NCI-H748 (cell line): ENCODE data around the gene TSHZ2.
A peak's percentile ranks its signal among the peaks of the same experiment; 100 is the strongest.

Experiments used
- DNase-seq: peaks from one replicate; lab custom pipeline; 2025; ENCODE audit not compliant: unreplicated experiment; lab: John Stamatoyannopoulos, UW

The TSHZ2 gene

DNA sequence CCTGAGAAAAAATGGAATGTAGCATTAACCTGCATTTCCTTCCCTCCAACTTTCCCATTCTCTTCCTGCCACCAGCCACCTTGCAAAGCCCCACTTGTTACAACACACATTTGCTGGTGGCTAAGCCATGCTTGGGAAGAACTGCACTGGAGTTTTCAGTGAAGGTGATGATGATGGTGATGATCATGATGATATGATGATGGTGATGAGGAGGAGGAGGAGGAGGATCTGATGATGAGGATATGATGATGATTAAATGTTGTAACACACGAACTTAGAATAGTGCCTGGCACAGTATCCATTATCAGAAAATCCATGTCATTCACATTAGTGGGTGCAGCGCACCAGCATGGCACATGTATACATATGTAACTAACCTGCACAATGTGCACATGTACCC lies 297.2 kb downstream of the TSHZ2 start:
- DNase-seq, result no peak

DNA sequence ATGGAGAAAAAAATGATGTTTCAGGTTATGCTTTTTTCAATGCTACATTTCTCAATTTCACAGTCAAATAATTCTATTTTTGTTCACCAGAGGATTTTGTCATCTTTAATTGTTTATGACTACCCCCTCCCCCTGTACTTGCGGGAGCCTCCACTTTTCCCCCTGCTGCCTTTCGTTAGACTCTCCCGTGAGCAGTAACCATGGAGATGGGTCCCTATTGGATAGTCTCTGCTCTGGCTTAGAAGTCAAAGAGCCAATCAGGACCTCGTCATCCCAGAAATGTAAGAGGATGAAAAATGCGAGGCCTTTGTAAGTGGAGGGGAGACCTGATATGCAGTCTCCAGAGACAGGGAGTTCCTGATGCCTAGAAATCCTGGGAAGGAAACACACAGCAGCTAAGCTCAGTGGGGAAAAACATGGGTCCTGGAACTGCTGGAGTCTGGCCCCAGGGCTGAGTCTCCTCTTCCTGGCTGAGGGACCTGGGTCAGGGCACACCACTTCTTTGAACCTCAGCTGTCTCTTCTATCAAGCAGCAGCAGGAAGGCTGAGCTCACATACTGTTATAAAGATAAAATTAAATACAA lies 298.7 kb downstream of the TSHZ2 start:
- peak; percentile 14 for DNase-seq

DNA sequence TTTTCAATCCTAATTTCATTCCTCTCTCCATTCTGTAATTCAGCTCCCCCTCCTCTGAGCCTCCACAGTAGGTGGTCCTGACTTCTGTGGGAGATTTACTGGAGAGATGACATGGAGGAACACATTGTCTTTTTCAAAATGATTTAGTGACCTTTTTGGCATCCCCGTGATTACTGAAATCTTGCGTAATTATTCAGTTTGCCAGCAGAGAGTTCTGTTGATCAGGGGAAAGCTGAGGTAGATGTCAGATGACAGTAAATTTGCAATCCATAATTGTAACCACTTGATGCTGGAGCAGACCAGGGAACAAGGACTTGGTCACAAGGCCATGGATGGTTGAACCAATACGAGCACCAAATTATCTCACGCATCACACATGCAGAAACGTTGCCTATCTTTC lies 302.2 kb downstream of the TSHZ2 start:
- no peak for DNase-seq

DNA sequence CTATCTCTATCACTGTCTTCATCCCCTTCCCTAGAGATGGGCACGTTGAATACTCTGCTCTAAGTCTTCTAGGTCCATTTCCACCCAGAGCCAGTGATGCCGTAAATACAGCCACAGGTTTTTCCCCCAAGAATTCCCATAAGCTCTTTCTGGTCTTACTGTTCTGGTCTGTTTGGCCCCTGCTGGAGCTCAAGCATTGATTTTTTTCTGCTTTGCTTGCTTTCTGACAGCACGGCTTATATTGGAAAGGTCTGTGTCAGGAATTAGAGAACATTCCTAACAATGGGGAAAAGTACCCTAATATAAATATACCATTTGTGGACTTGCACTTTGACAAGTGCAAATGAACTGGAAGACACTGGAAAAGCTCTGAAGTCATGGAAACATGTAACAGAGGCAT lies 302.6 kb downstream of the TSHZ2 start:
- DNase-seq, result no peak

DNA sequence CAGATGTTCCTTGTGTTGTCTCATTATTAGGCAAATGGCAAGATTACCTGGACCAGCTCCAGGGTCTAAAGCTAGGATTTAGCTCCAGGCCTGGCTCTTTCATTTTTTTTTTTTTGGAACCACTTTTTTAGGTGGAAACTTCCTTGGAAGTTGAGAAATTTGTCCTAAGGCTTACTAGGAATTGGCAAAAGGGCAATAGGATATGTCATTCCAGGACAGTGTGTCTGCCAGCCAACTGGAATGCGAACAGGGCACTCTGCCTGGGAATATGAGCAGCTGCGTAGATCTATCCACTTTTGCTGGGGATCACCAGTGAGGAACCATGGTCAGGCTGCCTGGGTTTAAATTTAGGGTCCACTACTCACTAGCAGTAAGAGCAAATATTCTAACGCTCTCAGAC lies 304.0 kb downstream of the TSHZ2 start:
- no peak for DNase-seq

DNA sequence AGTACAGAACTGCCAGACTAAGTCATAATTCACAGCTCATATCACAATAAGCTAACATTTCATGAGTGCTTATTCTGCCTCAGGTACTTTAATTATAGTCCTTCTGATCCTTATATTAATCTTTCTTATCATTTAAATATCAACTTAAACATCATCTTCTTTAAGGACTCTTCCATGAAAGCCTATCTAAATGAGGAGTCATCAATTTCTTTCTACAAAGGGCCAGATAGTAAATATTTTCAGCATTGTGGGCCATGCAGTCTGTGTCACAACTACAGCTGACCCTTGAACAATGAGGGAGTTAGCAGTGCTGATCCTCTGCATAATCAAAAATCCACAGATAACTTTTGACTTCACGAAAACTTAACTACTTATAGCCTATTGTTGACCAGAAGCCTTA lies 306.4 kb downstream of the TSHZ2 start:
- DNase-seq, result no peak

DNA sequence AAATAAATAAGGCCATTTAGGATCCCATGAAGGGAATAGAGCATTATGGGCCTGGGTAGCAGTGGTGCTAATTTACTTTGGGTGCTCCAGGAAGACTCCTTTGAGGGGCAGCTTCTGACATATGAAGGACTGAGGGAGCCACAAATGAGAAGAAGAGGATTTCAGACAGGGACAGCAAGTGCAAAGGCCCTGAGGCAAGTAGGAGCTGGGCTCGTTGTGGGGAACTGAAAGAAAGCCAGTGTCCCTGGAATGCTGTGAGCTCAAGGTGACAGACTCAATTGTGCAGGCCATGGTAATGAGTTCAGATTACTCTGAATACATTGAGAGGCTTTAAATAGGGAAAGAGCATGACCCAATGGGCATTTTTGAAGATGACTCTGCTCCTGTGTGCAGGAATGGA lies 307.6 kb downstream of the TSHZ2 start:
- DNase-seq, result no peak

DNA sequence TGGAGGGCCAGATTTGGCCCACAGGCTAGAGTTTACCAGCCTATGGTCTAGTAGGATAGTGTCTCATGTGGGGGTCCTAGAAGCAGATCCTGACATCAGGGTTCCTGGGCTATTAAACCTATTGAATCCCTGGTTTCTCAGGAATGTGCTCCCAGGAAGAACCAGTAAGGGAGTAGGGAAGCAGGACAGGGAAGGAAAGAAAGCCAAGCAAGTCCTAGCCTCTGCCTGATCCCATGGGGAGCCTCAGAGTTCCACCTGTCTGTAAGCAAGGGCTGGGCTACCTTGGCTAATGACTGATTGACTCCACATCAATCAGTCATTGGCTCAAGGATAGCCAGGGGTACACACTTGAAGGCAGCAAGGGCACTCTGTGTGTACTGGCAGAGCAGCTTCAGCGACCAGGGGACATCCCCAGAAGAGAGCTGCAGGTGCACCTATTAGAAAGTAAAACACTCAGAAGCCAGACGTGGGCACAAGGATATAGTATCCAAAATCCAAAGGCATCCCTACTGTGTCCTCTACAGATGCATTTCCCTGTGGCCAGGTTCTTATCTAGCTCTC lies 309.5 kb downstream of the TSHZ2 start:
- DNase-seq, result no peak

DNA sequence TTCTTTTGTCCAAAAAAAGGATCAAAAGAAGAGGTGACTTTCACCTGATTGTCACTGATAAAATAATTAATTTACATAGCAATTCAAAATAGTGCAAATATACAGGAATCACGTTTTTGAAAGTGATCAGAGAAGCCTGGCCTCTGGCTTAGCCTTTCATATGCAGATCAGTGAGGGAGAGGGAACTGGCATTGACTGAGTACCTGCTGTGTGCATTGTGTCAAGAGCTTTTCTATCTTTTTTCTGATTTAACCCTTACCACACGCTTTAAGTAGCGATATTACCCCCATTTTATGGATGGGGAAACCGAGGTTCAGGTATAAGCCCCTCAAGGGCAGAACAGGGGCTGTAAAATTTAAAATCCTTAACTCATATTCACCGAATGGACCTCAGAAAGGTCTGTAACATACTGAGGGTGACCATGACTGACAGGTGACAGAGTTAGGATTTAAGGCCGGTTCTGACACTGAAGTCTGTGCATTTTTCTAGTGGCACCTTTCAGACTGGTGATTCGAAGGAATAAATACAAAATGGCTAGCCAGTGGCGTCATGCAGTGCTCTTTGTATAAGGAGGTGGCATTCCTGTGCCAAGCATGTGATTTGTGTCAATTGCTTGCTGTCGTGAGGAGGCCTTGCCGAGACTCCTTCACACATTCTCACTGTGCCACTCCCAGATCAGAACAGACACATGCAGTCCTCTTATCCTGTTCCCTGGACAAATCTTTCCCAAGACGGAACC lies 310.2 kb downstream of the TSHZ2 start:
- DNase-seq, result no peak

DNA sequence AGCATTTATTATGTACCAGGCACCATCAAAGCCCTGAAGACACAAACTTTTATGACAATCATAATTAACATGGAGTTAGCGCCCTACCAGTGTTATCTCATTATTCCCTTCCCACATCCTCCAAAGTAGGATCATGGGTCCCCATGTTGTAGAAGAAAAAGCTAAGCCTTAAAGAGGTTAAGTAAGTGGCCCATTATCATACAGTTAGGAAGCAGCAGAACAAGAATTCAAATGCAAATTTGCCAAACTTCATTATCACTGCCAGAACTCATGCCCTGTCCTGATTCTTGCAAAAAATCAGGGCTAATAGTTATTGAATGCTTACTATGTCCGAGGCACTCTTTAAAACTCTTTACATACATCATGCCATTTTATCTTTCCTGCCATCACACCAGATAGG lies 310.9 kb downstream of the TSHZ2 start:
- no peak for DNase-seq

DNA sequence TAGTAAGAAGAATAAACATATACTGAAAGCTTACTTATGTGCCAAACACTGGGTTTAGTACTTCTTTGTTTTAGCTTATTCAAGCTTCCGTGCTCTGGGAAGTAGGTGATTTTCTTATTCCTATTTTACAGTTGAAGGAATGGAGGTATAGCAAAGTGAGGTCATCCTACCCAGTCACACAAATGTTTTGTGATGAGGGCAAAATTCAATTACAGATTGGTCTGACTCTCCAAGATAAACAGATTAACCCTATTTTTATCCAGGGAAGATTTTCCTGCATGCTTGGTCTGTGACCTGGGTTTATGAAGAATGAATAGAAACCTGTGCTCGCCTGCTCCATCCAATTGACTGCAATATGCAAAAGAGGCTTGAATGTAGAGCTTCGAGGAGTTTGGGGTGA lies 311.4 kb downstream of the TSHZ2 start:
- no peak for DNase-seq

DNA sequence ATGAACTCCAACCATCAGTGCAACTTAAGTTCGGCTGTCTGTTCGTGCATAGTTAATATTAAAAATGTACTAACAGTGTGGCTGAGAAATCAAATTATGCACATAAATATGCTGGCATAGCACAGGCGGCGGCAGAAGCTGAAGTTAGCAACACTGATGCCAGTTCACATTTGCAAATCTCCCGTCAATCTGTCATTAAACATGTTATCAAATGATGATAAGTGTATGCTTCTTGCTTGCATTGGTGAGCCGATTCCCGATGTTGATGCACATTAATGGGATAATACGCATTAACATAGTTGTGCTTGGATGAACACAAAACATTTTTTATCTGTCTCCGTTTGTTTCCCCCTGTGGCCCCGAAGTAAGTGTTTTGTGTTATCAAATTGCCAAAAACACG lies 312.1 kb downstream of the TSHZ2 start:
- DNase-seq, result no peak

DNA sequence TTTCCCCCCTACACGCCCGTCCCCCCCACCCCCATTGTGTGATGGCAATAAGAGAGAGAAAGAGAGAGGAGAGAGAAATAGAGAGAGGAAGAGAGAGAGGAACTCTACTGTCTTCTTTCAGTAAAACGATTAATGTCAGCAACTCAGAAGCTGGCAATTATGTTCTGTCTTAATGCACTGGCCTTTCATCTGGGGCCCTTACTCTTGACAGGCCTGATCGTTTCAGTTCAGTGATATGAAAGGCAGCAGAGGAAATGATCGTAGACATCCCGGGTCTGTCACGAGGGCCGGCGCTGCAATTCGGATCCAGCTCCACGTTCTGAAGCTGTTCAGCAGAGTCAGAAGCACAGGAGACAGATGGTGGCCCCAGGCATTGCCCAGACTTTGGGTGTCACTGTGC lies 312.5 kb downstream of the TSHZ2 start:
- no peak for DNase-seq

DNA sequence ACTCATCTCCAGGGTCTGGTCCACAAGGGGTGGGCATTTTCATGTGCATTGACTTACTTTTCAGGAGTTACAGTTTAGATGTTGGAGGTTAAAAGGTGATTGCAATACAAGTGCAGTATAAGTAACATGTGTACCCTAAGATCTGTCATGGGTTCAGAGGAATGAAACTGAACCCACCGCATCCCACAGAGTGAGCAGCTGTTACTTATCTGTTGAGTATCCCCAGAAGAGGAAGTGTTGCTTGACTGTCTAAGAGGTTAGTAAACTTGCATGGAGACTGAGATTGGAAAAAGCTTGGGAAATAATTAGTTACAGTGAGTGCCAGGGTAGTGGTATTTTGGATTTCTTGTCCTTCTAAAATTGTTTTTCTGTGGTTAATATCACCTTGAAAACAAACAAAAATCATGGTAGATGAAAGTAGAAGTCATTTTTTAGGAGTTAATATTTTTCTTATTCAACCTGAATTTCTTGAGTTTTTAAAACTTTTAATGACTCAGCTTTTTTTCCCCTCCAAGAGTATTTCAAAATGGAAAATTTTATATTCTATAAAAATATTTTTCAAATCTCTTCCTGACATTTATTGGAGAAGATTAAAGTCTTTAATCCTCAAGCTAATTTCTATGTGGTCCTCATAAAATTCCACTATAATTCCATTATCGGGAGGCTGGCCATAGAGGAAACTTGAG lies 315.3 kb downstream of the TSHZ2 start:
- DNase-seq, result no peak

DNA sequence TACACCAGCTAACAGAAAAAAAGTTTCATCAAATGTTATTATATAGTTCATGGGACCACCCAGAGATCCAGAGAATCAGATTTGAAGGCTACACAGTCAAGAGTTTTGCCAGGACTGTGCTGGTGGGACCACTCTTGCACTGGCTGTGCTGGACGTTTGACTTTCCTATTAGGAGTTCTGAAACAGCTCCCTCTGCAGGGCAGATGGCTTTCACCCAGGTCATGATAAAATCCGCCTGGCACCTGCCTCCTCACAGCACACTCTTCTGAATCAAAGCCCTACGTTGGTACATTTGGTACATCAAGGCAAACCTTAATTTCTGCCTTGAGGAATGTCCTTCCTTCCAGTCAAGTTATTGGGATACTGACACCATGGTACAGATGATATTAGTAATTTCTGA lies 319.4 kb downstream of the TSHZ2 start:
- DNase-seq, result peak; percentile 8

DNA sequence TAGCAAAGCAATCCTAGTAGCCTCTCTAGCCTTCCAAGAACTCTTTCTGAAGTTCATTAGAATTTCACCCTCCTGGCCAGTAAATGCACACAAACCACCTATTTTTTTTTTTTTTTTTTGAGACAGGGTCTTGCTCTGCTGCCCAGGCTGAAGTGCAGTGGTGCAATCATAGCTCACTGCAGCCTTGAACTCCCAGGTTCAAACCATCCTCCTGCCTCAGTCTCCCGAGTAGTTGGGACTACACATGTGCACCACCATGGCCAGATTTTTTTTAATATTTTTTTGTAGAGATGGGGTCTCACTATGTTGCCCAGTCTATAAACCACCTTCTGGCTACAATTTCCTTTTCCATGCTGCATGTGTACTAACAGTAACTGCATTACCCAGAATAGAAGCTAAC lies 320.2 kb downstream of the TSHZ2 start:
- no peak for DNase-seq

DNA sequence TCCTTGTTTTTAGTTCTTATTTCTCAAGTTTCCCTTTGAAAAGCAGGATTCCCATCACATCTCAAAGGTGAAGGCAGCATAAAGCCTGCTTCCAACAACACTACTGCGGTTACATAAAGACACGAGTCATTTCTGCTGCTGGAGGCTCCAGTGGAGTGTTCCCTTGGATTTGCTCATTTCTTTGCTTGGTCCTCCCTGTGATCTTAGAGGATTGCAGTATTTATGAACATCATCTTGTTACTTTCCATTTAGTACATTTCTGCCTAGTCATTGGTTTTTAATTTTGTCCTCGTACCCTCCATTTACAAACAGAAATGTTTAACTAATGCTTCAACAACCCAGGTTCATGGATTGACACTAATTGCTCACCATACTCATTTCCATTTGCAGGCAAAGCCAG lies 322.6 kb downstream of the TSHZ2 start:
- DNase-seq, result no peak

DNA sequence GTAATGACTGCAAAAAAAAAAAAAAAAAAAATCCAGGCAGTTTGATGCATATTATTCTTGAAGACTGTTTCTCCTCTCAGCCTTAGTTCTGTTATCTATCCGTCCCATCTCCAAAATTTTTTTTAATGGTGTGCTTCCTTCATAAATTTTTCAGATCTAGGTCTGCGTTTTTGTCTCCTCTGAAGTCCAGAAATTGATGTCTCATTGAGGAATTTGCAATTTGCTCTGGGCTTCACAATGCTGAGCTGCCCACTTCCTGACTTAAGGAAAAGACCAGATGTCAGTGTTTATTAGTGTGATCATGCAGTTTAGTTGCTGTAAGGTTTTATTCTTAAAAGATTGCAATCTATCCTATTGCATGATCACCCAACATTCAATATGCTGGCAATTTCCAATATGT lies 323.9 kb downstream of the TSHZ2 start:
- DNase-seq, result no peak

DNA sequence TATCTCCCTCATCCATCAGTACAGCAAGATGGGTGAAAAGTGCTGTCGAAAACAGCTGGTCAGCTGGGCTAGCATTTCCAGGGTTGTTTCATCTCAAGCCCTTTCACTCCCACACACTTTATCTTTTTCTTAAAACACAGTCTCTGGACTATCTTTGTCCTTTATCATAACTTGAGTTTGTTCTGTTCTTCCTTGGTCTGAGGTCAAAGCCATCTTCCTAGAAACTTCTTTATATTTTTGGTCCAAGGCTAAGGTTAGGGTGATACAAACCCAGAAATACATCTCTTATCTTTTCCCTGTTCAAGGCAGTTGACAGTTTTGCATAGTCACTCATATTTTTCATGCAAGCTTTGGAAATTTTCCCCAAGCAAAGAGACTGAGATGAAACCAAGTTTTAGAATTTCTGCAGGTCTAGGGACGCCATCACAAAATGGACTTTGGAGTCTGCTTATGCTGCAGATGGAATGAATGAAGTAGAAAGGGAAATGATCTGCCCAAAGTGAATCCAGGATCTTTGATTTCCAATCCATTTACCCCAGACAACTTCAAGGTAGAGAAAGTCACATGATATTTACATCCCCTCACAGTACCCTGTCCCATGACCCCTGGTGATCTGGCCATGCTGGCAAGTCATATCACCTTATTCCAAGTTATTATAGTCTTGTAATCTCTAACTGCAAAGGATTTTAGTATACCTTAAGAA lies 324.4 kb downstream of the TSHZ2 start:
- DNase-seq, result no peak

DNA sequence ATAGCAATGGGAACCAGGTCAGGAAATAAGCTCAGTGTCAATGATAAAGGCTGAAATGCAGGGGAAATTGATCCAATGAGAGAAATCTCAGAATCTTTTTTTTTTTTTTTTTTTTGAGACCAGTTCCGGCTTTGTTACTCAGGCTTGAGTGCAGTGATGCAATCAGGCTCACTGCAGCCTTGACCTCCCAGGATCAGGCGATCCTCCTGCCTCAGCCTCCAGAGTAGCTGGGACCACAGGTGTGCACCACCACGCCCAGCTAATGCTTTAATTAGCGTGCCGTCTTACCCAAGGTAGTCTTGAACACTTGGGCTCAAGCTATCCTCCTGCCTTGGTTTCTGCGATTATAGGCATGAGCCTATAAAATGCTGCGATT lies 325.0 kb downstream of the TSHZ2 start:
- no peak for DNase-seq

DNA sequence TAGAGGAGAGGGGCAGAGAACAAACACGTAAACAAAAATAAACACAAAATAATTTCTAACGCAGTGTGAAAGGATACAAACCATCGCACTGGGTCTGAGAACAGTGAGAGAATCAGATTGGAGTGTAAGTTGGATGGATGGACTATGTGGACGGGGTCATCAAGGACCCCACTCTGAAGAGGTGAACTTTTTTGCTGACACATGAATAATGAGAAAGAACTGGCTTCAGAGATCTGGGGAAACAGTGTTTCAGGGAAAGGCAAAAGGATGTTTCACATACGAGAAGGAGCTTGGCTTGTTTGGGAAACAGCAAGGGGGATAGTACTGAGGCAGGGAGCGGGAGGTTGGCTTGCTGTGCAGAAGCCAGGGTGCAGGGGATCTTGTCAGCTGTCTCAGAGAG lies 326.1 kb downstream of the TSHZ2 start:
- no peak for DNase-seq

DNA sequence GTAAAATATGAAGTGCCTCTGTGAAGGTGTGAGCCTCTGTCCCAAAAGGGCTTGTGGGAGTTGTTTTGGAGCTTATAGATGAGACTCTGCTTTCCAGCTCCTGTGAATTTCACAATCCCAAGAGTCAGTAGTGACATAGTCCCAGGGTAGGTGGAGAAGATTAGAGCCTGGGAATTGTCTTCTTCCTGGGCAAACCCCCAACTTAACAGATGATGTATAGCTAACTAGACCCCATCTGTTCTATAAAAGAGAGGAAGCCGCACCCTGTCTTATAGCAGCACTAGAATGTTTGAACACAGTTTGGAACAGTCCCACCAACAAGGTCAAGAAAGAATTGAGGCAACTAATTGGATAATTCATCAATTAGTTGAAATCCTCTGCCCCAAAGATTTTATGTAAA lies 326.8 kb downstream of the TSHZ2 start:
- DNase-seq, result no peak
